Stimulated activated CD8-positive, alpha-beta memory T cell treated with anti-CD3 and anti-CD28 coated beads, Interleukin-7, amount 100 ng/mL, for 24 hours (primary cell): Measurements from ENCODE around the gene RAB25.
A peak's percentile ranks its signal among the peaks of the same experiment; 100 is the strongest.

Experiments
- DNase-seq: peaks from one replicate; pipeline ENCODE4 v3.0.0-alpha.2; 2020; ENCODE audit warnings: low read depth

Gene RAB25

GRCh38 chr1:156079762-156080161, 18.8 kb downstream of the RAB25 start:
- DNase-seq: no peak

GRCh38 chr1:156080241-156080862, 19.4 kb downstream of the RAB25 start:
- no peak for DNase-seq

GRCh38 chr1:156080863-156081179, 19.9 kb downstream of the RAB25 start:
- DNase-seq: no peak

GRCh38 chr1:156081180-156081916, 20.4 kb downstream of the RAB25 start:
- DNase-seq: no peak

- DNase-seq: no peak
Measured at GRCh38 chr1:156081917-156082308, 21.0 kb downstream of the RAB25 start.

- DNase-seq: no peak
Measured at GRCh38 chr1:156082309-156083091, 21.5 kb downstream of the RAB25 start, which contains the start of gene MEX3A. Gene MEX3A (minus strand): TSS chr1:156082465. CDS start chr1:156081998, 467 bp downstream.

GRCh38 chr1:156083800-156084790, 23.1 kb downstream of the RAB25 start:
- DNase-seq: no peak

- DNase-seq: no peak
Measured at GRCh38 chr1:156086256-156086662, 25.3 kb downstream of the RAB25 start.

GRCh38 chr1:156089704-156090103, 28.7 kb downstream of the RAB25 start:
- no peak for DNase-seq

GRCh38 chr1:156090138-156090839, 29.3 kb downstream of the RAB25 start:
- DNase-seq: no peak

- DNase-seq: peak; percentile 82
Measured at GRCh38 chr1:156090840-156091188, 29.9 kb downstream of the RAB25 start.

GRCh38 chr1:156091610-156092009, 30.6 kb downstream of the RAB25 start:
- no peak for DNase-seq

GRCh38 chr1:156095906-156096508, 35.0 kb downstream of the RAB25 start:
- DNase-seq: no peak

- DNase-seq: peak; percentile 71
Measured at GRCh38 chr1:156096640-156097391, 35.9 kb downstream of the RAB25 start.

GRCh38 chr1:156097499-156098178, 36.7 kb downstream of the RAB25 start:
- DNase-seq: no peak

- no peak for DNase-seq
Measured at GRCh38 chr1:156098784-156099183, 37.8 kb downstream of the RAB25 start.

GRCh38 chr1:156099282-156099681, 38.3 kb downstream of the RAB25 start:
- no peak for DNase-seq

- no peak for DNase-seq
Measured at GRCh38 chr1:156100205-156100995, 39.4 kb downstream of the RAB25 start.

- DNase-seq: no peak
Measured at GRCh38 chr1:156101880-156102279, 40.9 kb downstream of the RAB25 start.
